Ovary (tissue), 3 donors: ENCODE measurements around the gene EXT2.

ENCODE experiments used
- CTCF ChIP-seq, 3 donors: fragments of 450-650 bp in 2 of 3; fragments of 200-600 bp in 1 of 3; IDR thresholded peaks; one replicate each; pipeline versions ENCODE4 v1.5.1 to v1.8.0; 2016 to 2022; ENCODE audit warnings: antibody characterized with exemption in 3 of 3, mild to moderate bottlenecking in 1 of 3
- EP300 ChIP-seq: sonication (generic); formaldehyde crosslinking; IDR thresholded peaks from one replicate; pipeline ENCODE4 v1.6.1; 2017; ENCODE audit warnings: antibody characterized with exemption
- POLR2A ChIP-seq: fragments of 450-650 bp; IDR thresholded peaks from one replicate; pipeline ENCODE4 v1.6.1; 2017; ENCODE audit warnings: antibody characterized with exemption, mild to moderate bottlenecking, moderate library complexity
- donor health status: DM: no; HTN: no; CAD: no.

GRCh38 chr11:44229624-44230023 lies 134.1 kb downstream of the EXT2 start:
- TF ChIP-seq CTCF (IDR thresholded peaks at IDR 0.05) (no peak), POLR2A (no peak), EP300 (no peak)
